GM23338 (cell line): Measurements from ENCODE around the gene NFKBIA. TPM values are rescaled to one million over a fixed set of nuclear protein-coding genes. Genes with fewer than 3 reads are reported as not detected.
A peak's percentile ranks its signal among the peaks of the same experiment; 100 is the strongest.

Source experiments
- ATAC-seq: fragments of 200-7000 bp; cut with Tn5 transposase; 3 replicates; pipeline ENCODE4 v1.9.1; 2020
- DNase-seq: peaks from one replicate; pipeline ENCODE4 v3.0.0-alpha.2; 2015; ENCODE audit warnings: low spot score
- H2AFZ ChIP-seq: fragments of 200-600 bp; sonication (generic); 2 replicates; pipeline ENCODE4 v1.8.0; 2016; ENCODE audit warnings: antibody characterized with exemption, mild to moderate bottlenecking, moderate library complexity
- H3F3A ChIP-seq: fragments of 200-600 bp; sonication (generic); replicated peaks from 2 replicates; pipeline ENCODE4 v1.8.0; 2017; ENCODE audit warnings: antibody characterized with exemption, mixed run types, low read depth
- H3K27ac ChIP-seq: fragments of 200-600 bp; sonication (generic); 2 replicates; pipeline ENCODE4 v1.6.1; 2016; ENCODE audit warnings: low read depth
- H3K27me3 ChIP-seq: fragments of 200-600 bp; sonication (generic); 2 replicates; pipeline ENCODE4 v1.8.0; 2016; ENCODE audit warnings: mild to moderate bottlenecking, mixed run types, moderate library complexity; ENCODE audit not compliant: insufficient read depth
- H3K36me3 ChIP-seq: fragments of 200-600 bp; sonication (generic); 2 replicates; pipeline ENCODE4 v1.8.0; 2016; ENCODE audit warnings: mild to moderate bottlenecking; ENCODE audit not compliant: insufficient read depth
- H3K4me1 ChIP-seq: fragments of 200-600 bp; sonication (generic); 2 replicates; pipeline ENCODE4 v1.8.0; 2016; ENCODE audit warnings: mild to moderate bottlenecking, moderate library complexity; ENCODE audit not compliant: insufficient read depth
- H3K4me2 ChIP-seq: fragments of 200-600 bp; sonication (generic); 2 replicates; pipeline ENCODE4 v1.7.1; 2017; ENCODE audit warnings: mixed run types
- H3K4me3 ChIP-seq: fragments of 200-600 bp; sonication (generic); 2 replicates; pipeline ENCODE4 v1.6.1; 2016; ENCODE audit warnings: mixed run types
- H3K79me2 ChIP-seq: fragments of 200-600 bp; sonication (generic); replicated peaks from 2 replicates; pipeline ENCODE4 v1.8.0; 2017; ENCODE audit warnings: mild to moderate bottlenecking; ENCODE audit not compliant: insufficient read depth
- H3K9me2 ChIP-seq: fragments of 200-600 bp; sonication (generic); 2 replicates; pipeline ENCODE4 v1.8.0; 2017; ENCODE audit not compliant: insufficient read depth
- H4K20me1 ChIP-seq: fragments of 200-600 bp; sonication (generic); replicated peaks from 2 replicates; pipeline ENCODE4 v1.8.0; 2017; ENCODE audit warnings: mild to moderate bottlenecking; ENCODE audit not compliant: insufficient read depth
- H3K27ac Mint-ChIP-seq: 2 replicates; pipeline ENCODE4 v1.8.0; 2020; ENCODE audit warnings: inconsistent platforms, mild to moderate bottlenecking, moderate library complexity, mixed read lengths
- H3K27me3 Mint-ChIP-seq: 3 replicates; pipeline ENCODE4 v1.8.0; 2022; ENCODE audit warnings: low read depth, mild to moderate bottlenecking, moderate library complexity, mixed read lengths, inconsistent platforms; ENCODE audit not compliant: insufficient read depth, poor library complexity
- H3K36me3 Mint-ChIP-seq: 3 replicates; pipeline ENCODE4 v1.8.0; 2021; ENCODE audit warnings: low read depth, mild to moderate bottlenecking, inconsistent platforms, moderate library complexity, mixed read lengths
- H3K4me1 Mint-ChIP-seq: 3 replicates; pipeline ENCODE4 v1.8.0; 2020; ENCODE audit warnings: mild to moderate bottlenecking, inconsistent platforms, mixed read lengths
- H3K4me3 Mint-ChIP-seq: 3 replicates; pipeline ENCODE4 v1.8.0; 2021; ENCODE audit warnings: moderate library complexity, mild to moderate bottlenecking, inconsistent platforms, mixed read lengths
- H3K9me3 Mint-ChIP-seq: 3 replicates; pipeline ENCODE4 v1.8.0; 2020; ENCODE audit warnings: moderate library complexity, mild to moderate bottlenecking, inconsistent platforms, mixed read lengths
- CREB1 ChIP-seq: fragments of 250-450 bp; sonication (Bioruptor Pico); IDR thresholded peaks from 2 replicates; pipeline ENCODE4 v1.5.0; 2020; ENCODE audit warnings: low read depth, mild to moderate bottlenecking, moderate library complexity
- CTCF ChIP-seq, 2 experiments: fragments of 200-600 bp in 1 of 2; sonication (generic) in 1 of 2; conservative IDR thresholded peaks; 2 replicates each; pipeline versions ENCODE4 v1.5.1 to v1.6.1; 2016 to 2017; ENCODE audit warnings: antibody characterized with exemption in 2 of 2, low read depth in 2 of 2, mild to moderate bottlenecking in 2 of 2, moderate library complexity in 1 of 2
- ETS1 ChIP-seq: IDR thresholded peaks from 2 replicates; pipeline ENCODE4 v1.6.1; 2016; ENCODE audit warnings: antibody characterized with exemption
- EZH2 ChIP-seq: fragments of 200-600 bp; sonication (generic); IDR thresholded peaks from one replicate; pipeline ENCODE4 v1.8.0; 2017; ENCODE audit warnings: antibody characterized with exemption, mild to moderate bottlenecking, low read depth; ENCODE audit not compliant: unreplicated experiment
- EZH2phosphoT487 ChIP-seq: fragments of 200-600 bp; sonication (generic); IDR thresholded peaks from one replicate; pipeline ENCODE4 v1.8.1; 2018; ENCODE audit warnings: antibody characterized with exemption; ENCODE audit not compliant: unreplicated experiment
- JUNB ChIP-seq: IDR thresholded peaks from one replicate; pipeline ENCODE4 v1.6.1; 2016; ENCODE audit warnings: antibody characterized with exemption; ENCODE audit not compliant: unreplicated experiment
- NANOG ChIP-seq: IDR thresholded peaks from 2 replicates; pipeline ENCODE4 v1.6.1; 2016; ENCODE audit warnings: antibody characterized with exemption, borderline replicate concordance
- POLR2AphosphoS5 ChIP-seq: IDR thresholded peaks from 2 replicates; pipeline ENCODE4 v1.6.1; 2016; ENCODE audit warnings: antibody characterized with exemption, low read depth
- REST ChIP-seq: IDR thresholded peaks from one replicate; pipeline ENCODE4 v1.6.1; 2018; ENCODE audit warnings: antibody characterized with exemption; ENCODE audit not compliant: unreplicated experiment
- STAT1 ChIP-seq: IDR thresholded peaks from one replicate; pipeline ENCODE4 v1.6.1; 2016; ENCODE audit warnings: antibody characterized with exemption; ENCODE audit not compliant: unreplicated experiment
- ZNF114 ChIP-seq: fragments of 250-450 bp; sonication (Bioruptor Pico); IDR thresholded peaks from 2 replicates; pipeline ENCODE4 v1.5.0; 2020; ENCODE audit warnings: mild to moderate bottlenecking, moderate library complexity
- ZNF331 ChIP-seq: fragments of 250-450 bp; sonication (Bioruptor Pico); IDR thresholded peaks from 2 replicates; pipeline ENCODE4 v1.5.0; 2020; ENCODE audit warnings: low read depth, mild to moderate bottlenecking, moderate library complexity
- ZNF462 ChIP-seq: fragments of 250-450 bp; sonication (Bioruptor Pico); IDR thresholded peaks from 2 replicates; pipeline ENCODE4 v1.5.0; 2020; ENCODE audit warnings: mild to moderate bottlenecking, moderate library complexity
- polyA plus RNA-seq: library from polyadenylated mRNA; unstranded; fragments of >200 nt; fragmentation: Nextera tagmentation; extraction: Ambion mirVana; gene quantifications from 2 replicates; pipeline ENCODE4 v1.2.1, GENCODE V29; 2016
- total RNA-seq: library from RNA; depleted of rRNA; stranded (reverse); fragments of >200 nt; shearing (Covaris generic); gene quantifications from 2 replicates; pipeline ENCODE4 v1.2.3, GENCODE V29; 2014

The NFKBIA gene
- total and polyA plus RNA-seq, 2 experiments from 2014 or later: 33.4 to 41.3 TPM

GRCh38 chr14:35394326-35395013, 10.1 kb downstream of the NFKBIA start:
- DNase-seq: no peak
- H4K20me1 ChIP-seq: no peaks in the 10 kb centered on the region
- H3K9me2 ChIP-seq: no peaks in the 10 kb centered on the region
- Mint-ChIP-seq H3K9me3 (no peaks in the 10 kb centered on the region), H3K27ac (no peak overlapping the region), H3K27me3 (peaks cover 26% of the 10 kb centered on the region), H3K4me3 (no peak overlapping the region), H3K4me1 (peaks cover 16% of the 10 kb centered on the region), H3K36me3 (peaks cover 8% of the 10 kb centered on the region; the same call in 2 of the 3 replicates)
- H3K4me1 ChIP-seq: peaks cover 15% of the 10 kb centered on the region
- no peaks in the 10 kb centered on the region for H3K27me3 ChIP-seq
- H3K4me2 ChIP-seq: no peak overlapping the region
- no peak for ATAC-seq
- H3K4me3 ChIP-seq: no peak overlapping the region
- 0 out of 2 replicates have a peak, but pooled peaks cover 6% of the 10 kb centered on the region for H3F3A ChIP-seq
- TF ChIP-seq EZH2phosphoT487 (no peak), ZNF114 (no peak), EZH2 (no peak), REST (no peak), ZNF462 (CRISPR knock-in tag) (no peak), ZNF331 (CRISPR knock-in tag) (no peak), CTCF (conservative IDR thresholded peaks at IDR 0.05; ENCODE audit: low read depth in 2 of 2) (no peak), STAT1 (no peak), JUNB (no peak), NANOG (no peak), POLR2AphosphoS5 (no peak), CREB1 (CRISPR knock-in tag) (no peak), ETS1 (no peak)
- no peaks in the 10 kb centered on the region for H3K36me3 ChIP-seq
- no peak overlapping the region for H3K27ac ChIP-seq
- H3K79me2 ChIP-seq: no peaks in the 10 kb centered on the region
- H2AFZ ChIP-seq: peak overlapping the region; percentile 63; the same call in 1 of the 2 replicates
